ENCODE results near the gene NFATC3.
"Not testable (repeated sequence)": the region's sequence is repeated elsewhere in the genome, so short reads cannot be mapped to it uniquely, and the experiment has no call there.

The NFATC3 gene

DNA sequence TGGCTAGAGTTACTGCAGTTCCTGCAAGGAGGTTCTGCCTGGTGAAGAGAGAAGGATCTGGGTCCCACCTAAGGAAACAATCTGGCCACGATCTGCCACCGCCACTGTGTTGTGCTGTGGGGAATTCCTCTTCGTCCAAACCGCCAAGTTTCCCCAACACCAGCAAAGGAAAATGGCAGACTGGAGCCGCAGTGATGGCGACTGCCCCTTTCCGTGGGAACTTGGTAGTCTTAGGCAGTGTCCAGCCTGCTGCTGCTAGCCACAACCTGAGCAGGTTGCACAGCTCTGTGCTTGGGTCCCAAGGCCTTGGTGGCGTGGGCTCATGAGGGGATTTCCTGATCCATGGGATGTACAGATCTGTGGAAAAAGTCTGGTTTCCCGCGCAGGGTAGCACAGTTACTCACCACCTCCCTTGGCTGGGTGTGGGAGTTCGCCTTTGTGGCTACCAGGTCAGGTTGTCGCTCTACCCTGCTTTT is 28.6 kb downstream of the NFATC3 start:
- no peak overlapping the region for H3K9ac ChIP-seq (ENCODE audit: low read depth, low read length)

DNA sequence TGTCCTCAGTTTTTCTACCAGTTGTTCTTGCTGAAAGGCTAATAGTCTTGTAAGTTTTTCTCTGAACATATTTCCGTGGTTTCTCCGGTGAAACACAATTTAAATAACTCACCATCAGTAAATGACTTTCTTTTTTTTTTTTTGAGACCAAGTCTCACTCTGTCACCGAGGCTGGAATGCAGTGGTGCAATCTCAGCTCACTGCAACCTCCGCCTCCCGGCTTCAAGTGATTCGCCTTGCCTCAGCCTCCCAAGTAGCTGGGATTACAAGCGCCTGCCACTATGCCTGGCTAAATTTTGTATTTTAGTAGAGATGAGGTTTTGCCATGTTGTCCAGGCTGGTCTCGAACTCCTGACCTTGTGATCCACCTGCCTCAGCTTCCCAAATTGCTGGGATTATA is 29.8 kb downstream of the NFATC3 start:
- H3K27me3 ChIP-seq (ENCODE audit: control insufficient read depth, insufficient read depth, low read length); H3K4me3 ChIP-seq (ENCODE audit: low read depth, low read length); H3K9me3 ChIP-seq (ENCODE audit: control insufficient read depth, insufficient read depth, low read length); H3K4me1 ChIP-seq (ENCODE audit: control insufficient read depth, insufficient read depth, low read length); H3K36me3 ChIP-seq (ENCODE audit: control insufficient read depth, insufficient read depth, low read length); H3K9ac ChIP-seq (ENCODE audit: low read depth, low read length): not testable (repeated sequence)

More for the DNA sequence above, 28.6 kb downstream of the NFATC3 start:
- Histone ChIP-seq H3K36me3 (ENCODE audit: control insufficient read depth, insufficient read depth, low read length) (no peaks in the 10 kb centered on the region), H3K9me3 (ENCODE audit: control insufficient read depth, insufficient read depth, low read length) (no peaks in the 10 kb centered on the region), H3K4me1 (ENCODE audit: control insufficient read depth, insufficient read depth, low read length) (no peaks in the 10 kb centered on the region), H3K4me3 (ENCODE audit: low read depth, low read length) (no peak overlapping the region), H3K27me3 (ENCODE audit: control insufficient read depth, insufficient read depth, low read length) (no peaks in the 10 kb centered on the region)

DNA sequence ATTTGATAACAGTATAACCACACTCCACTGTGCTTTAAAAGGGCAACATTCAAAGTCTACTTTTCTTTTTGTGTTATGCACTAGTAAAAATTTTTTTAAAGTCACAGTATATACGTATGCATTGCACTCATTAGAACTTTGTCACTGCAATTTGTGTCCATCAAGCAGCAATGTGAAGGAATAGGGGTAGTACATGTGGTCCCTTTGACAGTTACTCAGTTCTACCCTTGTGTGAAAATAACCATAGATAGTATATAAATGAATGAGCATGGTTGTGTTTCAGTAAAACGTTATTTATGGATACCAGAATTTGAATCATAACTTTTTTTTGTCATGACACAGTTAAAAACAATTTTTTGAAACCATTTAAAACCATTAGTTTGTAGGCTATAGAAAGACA is 30.7 kb downstream of the NFATC3 start:
- Histone ChIP-seq H3K4me1 (ENCODE audit: control insufficient read depth, insufficient read depth, low read length) (no peaks in the 10 kb centered on the region), H3K4me3 (ENCODE audit: low read depth, low read length) (no peak overlapping the region), H3K36me3 (ENCODE audit: control insufficient read depth, insufficient read depth, low read length) (no peaks in the 10 kb centered on the region), H3K9ac (ENCODE audit: low read depth, low read length) (no peak overlapping the region), H3K27me3 (ENCODE audit: control insufficient read depth, insufficient read depth, low read length) (no peaks in the 10 kb centered on the region), H3K9me3 (ENCODE audit: control insufficient read depth, insufficient read depth, low read length) (no peaks in the 10 kb centered on the region)

DNA sequence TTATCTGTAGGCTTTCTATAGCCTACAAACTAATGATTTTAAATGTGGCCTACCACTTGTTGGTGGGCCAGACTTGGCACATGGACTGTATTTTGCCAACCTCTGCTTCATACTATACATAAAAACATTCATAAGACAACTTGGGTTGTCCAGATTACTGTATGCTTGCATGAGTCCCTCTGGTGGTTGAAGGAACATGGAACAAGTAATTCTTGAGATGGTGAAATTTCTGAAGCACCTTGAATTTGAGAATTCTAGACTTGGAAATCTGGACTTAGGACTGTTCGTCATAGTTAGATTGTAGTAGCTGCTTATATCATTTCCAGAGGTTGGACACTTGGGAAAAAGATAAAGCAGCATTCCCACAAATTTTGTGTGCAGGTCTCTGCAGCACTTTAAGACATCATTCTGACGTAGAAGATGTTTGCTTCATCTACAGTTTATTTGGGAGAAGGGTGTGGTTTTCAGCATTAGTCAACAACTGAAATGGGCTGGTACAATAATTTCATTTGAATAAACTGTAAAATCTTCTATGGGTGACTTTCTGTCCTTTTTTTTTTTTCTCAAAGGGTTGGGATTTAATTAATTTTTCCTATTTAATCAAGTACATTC is 31.2 kb downstream of the NFATC3 start:
- Histone ChIP-seq H3K9me3 (ENCODE audit: control insufficient read depth, insufficient read depth, low read length) (no peaks in the 10 kb centered on the region), H3K4me1 (ENCODE audit: control insufficient read depth, insufficient read depth, low read length) (no peaks in the 10 kb centered on the region), H3K36me3 (ENCODE audit: control insufficient read depth, insufficient read depth, low read length) (no peaks in the 10 kb centered on the region), H3K27me3 (ENCODE audit: control insufficient read depth, insufficient read depth, low read length) (no peaks in the 10 kb centered on the region), H3K9ac (ENCODE audit: low read depth, low read length) (no peak overlapping the region), H3K4me3 (ENCODE audit: low read depth, low read length) (no peak overlapping the region)

DNA sequence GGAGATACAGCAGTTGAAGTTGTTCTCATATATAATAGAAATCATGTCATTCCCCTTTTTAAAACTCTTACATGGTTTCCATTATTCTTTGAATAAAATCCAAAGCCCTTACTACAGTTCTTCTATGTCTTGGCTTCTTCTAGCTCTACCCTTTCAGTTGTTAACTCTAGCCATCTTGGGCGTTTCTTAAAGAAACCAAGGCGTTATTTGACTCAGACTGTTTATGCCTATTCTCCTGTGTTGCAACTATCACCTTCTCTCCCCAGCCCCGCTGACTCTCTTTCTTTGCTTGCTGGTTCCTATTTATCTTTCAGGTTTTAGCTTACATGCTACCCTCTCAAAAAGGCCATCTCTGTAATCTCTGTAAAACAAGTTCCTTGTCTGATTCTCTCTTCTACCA is 32.7 kb downstream of the NFATC3 start:
- no peak overlapping the region for H3K4me3 ChIP-seq (ENCODE audit: low read depth, low read length)
- no peaks in the 10 kb centered on the region for H3K9me3 ChIP-seq (ENCODE audit: control insufficient read depth, insufficient read depth, low read length)
- no peaks in the 10 kb centered on the region for H3K27me3 ChIP-seq (ENCODE audit: control insufficient read depth, insufficient read depth, low read length)
- H3K4me1 ChIP-seq (ENCODE audit: control insufficient read depth, insufficient read depth, low read length), result no peaks in the 10 kb centered on the region
- H3K36me3 ChIP-seq (ENCODE audit: control insufficient read depth, insufficient read depth, low read length), result no peaks in the 10 kb centered on the region
- no peak overlapping the region for H3K9ac ChIP-seq (ENCODE audit: low read depth, low read length)

DNA sequence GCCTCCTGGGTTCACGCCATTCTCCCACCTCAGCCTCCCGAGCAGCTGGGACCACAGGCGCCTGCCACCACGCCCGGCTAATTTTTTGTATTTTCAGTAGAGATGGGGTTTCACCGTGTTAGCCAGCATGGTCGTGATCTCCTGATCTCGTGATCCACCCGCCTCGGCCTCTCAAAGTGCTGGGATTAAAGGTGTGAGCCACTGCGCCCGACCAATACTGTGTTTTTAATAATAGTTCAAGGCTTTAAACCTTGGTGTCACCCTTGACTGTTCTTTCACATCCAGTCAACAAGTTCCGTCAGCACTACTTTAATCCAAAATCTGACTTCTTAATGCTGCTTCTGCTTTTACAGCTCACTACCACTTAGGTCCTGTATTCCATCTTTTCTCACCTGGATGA is 33.8 kb downstream of the NFATC3 start:
- H3K4me3 ChIP-seq (ENCODE audit: low read depth, low read length); H3K36me3 ChIP-seq (ENCODE audit: control insufficient read depth, insufficient read depth, low read length); H3K4me1 ChIP-seq (ENCODE audit: control insufficient read depth, insufficient read depth, low read length); H3K9me3 ChIP-seq (ENCODE audit: control insufficient read depth, insufficient read depth, low read length); H3K27me3 ChIP-seq (ENCODE audit: control insufficient read depth, insufficient read depth, low read length); H3K9ac ChIP-seq (ENCODE audit: low read depth, low read length): not testable (repeated sequence)

DNA sequence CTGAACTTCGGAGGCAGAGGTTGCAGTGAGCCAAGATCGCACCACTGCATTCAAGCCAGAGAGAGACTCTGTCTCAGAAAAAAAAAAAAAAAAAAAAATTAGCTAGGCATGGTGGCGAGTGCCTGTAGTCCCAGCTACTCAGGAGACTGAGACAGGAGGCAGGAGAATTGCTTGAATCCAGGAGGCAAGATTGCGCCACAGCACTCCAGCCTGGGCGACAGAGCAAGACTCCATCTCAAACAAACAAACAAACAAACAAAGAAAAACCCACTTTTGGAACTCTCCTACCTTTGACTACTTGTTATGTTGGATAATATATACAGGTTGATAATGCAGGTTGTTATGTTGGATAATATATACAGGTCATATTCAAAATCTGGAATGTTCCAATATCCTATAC is 35.3 kb downstream of the NFATC3 start:
- H3K9me3 ChIP-seq (ENCODE audit: control insufficient read depth, insufficient read depth, low read length); H3K27me3 ChIP-seq (ENCODE audit: control insufficient read depth, insufficient read depth, low read length); H3K36me3 ChIP-seq (ENCODE audit: control insufficient read depth, insufficient read depth, low read length); H3K4me3 ChIP-seq (ENCODE audit: low read depth, low read length); H3K9ac ChIP-seq (ENCODE audit: low read depth, low read length); H3K4me1 ChIP-seq (ENCODE audit: control insufficient read depth, insufficient read depth, low read length): not testable (repeated sequence)

DNA sequence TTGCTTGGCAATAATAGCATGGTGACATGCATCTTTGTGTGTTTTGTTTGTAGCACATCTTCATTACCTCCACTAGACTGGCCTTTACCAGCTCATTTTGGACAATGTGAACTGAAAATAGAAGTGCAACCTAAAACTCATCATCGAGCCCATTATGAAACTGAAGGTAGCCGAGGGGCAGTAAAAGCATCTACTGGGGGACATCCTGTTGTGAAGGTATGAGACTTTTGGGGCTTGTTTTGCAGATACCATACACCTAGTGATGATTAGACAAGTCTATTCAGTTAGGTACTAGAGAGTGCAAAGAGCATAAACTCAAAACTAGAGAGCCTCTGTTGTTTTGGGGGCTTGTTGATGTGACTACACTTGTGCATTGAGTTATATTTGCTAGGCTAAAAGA is 41.2 kb downstream of the NFATC3 start:
- Histone ChIP-seq H3K4me1 (ENCODE audit: control insufficient read depth, insufficient read depth, low read length) (no peaks in the 10 kb centered on the region), H3K27me3 (ENCODE audit: control insufficient read depth, insufficient read depth, low read length) (no peaks in the 10 kb centered on the region), H3K4me3 (ENCODE audit: low read depth, low read length) (no peak overlapping the region), H3K36me3 (ENCODE audit: control insufficient read depth, insufficient read depth, low read length) (no peaks in the 10 kb centered on the region), H3K9me3 (ENCODE audit: control insufficient read depth, insufficient read depth, low read length) (no peaks in the 10 kb centered on the region), H3K9ac (ENCODE audit: low read depth, low read length) (no peak overlapping the region)

DNA sequence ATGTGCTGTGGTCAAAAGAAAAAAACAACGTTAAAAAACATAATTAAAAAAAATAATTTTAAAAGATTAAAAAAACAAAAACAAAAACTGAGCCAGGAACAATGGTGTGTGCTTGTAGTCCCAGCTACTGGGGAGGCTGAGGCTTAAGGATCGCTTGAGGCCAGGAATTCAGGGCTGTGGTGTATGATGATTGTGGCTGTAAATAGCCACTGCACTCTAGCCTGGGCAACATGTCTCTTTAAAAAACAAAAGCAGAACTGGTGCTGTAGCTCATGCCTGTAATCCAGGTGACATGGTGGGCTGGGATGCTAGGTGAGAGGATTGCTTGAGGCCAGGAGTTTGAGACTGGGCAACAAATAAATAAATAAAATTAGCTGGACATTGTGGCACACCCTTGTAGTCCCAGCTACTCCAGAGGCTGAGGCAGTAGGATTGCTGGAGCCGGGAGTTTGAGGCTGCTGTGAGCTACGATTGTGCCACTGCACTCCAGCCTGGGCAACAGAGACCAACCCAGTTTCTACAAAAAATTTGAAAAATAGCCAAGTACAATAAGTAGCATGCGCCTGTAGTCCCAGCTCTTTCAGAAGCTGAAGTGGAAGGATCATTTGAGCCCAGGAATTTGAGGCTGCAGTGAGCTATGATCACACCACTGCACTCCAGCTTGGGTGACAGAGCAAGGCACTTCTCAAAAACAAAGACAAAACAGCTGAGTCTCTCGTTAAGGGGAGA is 43.6 kb downstream of the NFATC3 start:
- Histone ChIP-seq H3K4me3 (ENCODE audit: low read depth, low read length) (no peak overlapping the region), H3K9ac (ENCODE audit: low read depth, low read length) (no peak overlapping the region), H3K9me3 (ENCODE audit: control insufficient read depth, insufficient read depth, low read length) (no peaks in the 10 kb centered on the region), H3K27me3 (ENCODE audit: control insufficient read depth, insufficient read depth, low read length) (no peaks in the 10 kb centered on the region), H3K4me1 (ENCODE audit: control insufficient read depth, insufficient read depth, low read length) (no peaks in the 10 kb centered on the region), H3K36me3 (ENCODE audit: control insufficient read depth, insufficient read depth, low read length) (no peaks in the 10 kb centered on the region)

DNA sequence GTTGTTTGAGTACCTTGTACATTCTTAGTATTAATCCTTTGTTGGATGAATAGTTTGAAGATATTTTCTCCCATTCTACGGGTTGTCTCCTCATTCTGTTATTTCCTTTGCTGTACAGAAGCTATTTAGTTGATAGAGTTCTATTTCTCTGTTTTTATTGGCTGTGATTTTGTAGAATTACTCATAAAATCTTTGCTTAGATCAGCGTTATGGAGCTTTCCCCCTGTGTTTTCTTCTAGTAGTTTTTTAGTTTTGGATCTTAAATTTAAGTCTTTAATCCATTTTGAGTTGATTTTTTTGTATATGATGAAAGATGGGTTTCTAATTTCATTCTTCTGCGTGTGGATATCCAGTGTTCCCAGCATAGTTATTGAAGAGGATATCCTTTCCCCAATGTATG is 45.4 kb downstream of the NFATC3 start:
- no peaks in the 10 kb centered on the region for H3K4me1 ChIP-seq (ENCODE audit: control insufficient read depth, insufficient read depth, low read length)
- no peak overlapping the region for H3K9ac ChIP-seq (ENCODE audit: low read depth, low read length)
- no peaks in the 10 kb centered on the region for H3K36me3 ChIP-seq (ENCODE audit: control insufficient read depth, insufficient read depth, low read length)
- H3K27me3 ChIP-seq (ENCODE audit: control insufficient read depth, insufficient read depth, low read length), result no peaks in the 10 kb centered on the region
- H3K4me3 ChIP-seq (ENCODE audit: low read depth, low read length), result no peak overlapping the region
- no peaks in the 10 kb centered on the region for H3K9me3 ChIP-seq (ENCODE audit: control insufficient read depth, insufficient read depth, low read length)

DNA sequence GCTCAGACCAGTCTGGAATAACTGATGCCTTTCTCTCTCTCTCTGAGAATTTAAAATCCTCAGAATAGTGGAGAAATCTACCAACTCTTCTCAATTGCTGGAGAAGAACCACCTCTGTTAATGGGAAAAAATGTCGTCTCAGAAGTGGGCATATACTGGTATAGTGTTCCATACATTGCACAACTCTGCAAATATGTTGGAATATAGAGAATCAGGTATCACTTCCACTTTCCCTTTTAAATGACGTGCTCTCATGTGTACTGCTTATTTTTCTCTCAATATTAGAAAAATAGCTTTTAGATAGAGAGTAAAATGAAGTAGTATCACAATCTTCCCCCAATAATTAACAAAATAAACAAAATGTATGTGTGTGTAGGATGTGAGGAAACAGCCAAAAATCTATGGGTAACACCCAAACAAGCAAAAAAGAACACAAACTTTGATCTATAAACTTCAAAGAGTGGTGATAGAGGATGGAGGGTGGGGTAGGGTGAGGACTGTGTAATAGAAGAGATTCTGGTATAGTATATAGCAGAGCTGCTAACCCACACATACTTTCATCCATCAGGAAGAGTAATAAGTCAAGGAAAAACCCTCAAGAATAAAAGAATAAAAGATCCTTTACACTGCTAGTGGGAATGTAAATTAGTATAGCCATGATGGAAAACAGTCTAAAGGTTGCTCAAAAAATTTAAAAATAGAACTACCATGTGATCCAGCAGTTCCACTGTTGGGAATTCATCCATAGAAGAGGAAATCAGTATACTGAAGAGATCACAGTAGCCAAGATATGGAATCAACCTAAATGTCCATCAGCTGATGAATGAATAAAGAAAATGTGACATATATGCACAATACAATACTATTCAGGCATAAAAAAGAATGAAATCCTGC is 46.9 kb downstream of the NFATC3 start:
- Histone ChIP-seq H3K36me3 (ENCODE audit: control insufficient read depth, insufficient read depth, low read length) (no peaks in the 10 kb centered on the region), H3K27me3 (ENCODE audit: control insufficient read depth, insufficient read depth, low read length) (no peaks in the 10 kb centered on the region), H3K4me1 (ENCODE audit: control insufficient read depth, insufficient read depth, low read length) (no peaks in the 10 kb centered on the region), H3K9ac (ENCODE audit: low read depth, low read length) (no peak overlapping the region), H3K9me3 (ENCODE audit: control insufficient read depth, insufficient read depth, low read length) (no peaks in the 10 kb centered on the region), H3K4me3 (ENCODE audit: low read depth, low read length) (no peak overlapping the region)

DNA sequence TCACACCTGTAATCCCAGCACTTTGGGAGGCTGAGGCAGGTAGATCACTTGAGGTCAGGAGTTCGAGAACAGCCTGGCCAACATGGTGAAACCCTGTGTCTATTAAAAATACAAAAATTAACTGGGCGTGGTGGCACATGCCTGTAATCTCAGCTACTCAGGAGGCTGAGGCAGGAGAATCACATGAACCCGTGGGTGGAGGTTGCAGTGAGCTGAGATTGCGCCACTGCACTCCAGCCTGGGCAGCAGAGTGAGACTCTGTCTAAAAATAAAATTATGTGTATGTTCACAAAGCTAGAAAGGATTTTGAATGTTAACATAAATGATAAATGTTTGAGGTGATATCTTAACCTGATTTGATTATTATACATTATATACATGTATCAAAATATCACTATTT is 47.8 kb downstream of the NFATC3 start:
- not testable (repeated sequence) for H3K4me3 ChIP-seq (ENCODE audit: low read depth, low read length); H3K9ac ChIP-seq (ENCODE audit: low read depth, low read length); H3K36me3 ChIP-seq (ENCODE audit: control insufficient read depth, insufficient read depth, low read length); H3K4me1 ChIP-seq (ENCODE audit: control insufficient read depth, insufficient read depth, low read length); H3K27me3 ChIP-seq (ENCODE audit: control insufficient read depth, insufficient read depth, low read length); H3K9me3 ChIP-seq (ENCODE audit: control insufficient read depth, insufficient read depth, low read length)

Measured in iPS-15b (cell line).